Left ventricle myocardium inferior (tissue), 1 donor: ENCODE results near the gene SRSF11. TPM values are rescaled to one million over a fixed set of nuclear protein-coding genes. Genes with fewer than 3 reads are reported as not detected.
"Not testable (repeated sequence)": the region's sequence is repeated elsewhere in the genome, so short reads cannot be mapped to it uniquely, and the experiment has no call there.

Experiments used
- DNase-seq: peaks from one replicate; pipeline ENCODE4 v3.0.0-alpha.2; 2020
- H3K27ac ChIP-seq: fragments of 200-600 bp; replicated peaks from 2 replicates; pipeline ENCODE4 v1.8.0; 2021
- H3K27me3 ChIP-seq: fragments of 200-600 bp; 2 replicates; pipeline ENCODE4 v1.8.0; 2021; ENCODE audit warnings: low read depth
- H3K36me3 ChIP-seq: fragments of 200-600 bp; 2 replicates; pipeline ENCODE4 v1.8.0; 2021
- H3K4me1 ChIP-seq: fragments of 200-600 bp; 2 replicates; pipeline ENCODE4 v1.8.0; 2021
- H3K4me3 ChIP-seq: fragments of 200-600 bp; 2 replicates; pipeline ENCODE4 v1.8.0; 2021; ENCODE audit warnings: mild to moderate bottlenecking, moderate library complexity
- H3K9me3 ChIP-seq: fragments of 200-600 bp; replicated peaks from 2 replicates; pipeline ENCODE4 v1.8.0; 2021
- intact Hi-C: fragments of 100-400 bp; cut with micrococcal nuclease; formaldehyde crosslinking; loops from one replicate; pipeline ENCODE4 v1.11.0; 2022
- long read RNA-seq: library from polyadenylated mRNA; unstranded; transcript quantifications from one replicate; pipeline ENCODE4 v2.0.0, GENCODE V29; 2021
- total RNA-seq: library from RNA; stranded (reverse); fragmentation: NEBNext Ultra II Directional; extraction: Animal tissue kit (Norgen Biotek cat#: 25700); gene quantifications from one replicate; pipeline ENCODE4 v1.2.1, GENCODE V29; 2021
- TF ChIP-seq, protein P1 (sequence below): fragments of 200-600 bp; IDR thresholded peaks from 2 replicates; pipeline ENCODE4 v1.8.0; 2021; ENCODE audit warnings: antibody characterized with exemption, mild to moderate bottlenecking, borderline replicate concordance
- donor health status: DM: no; HTN: yes; CAD: no; lungs with severe emphysema.

The SRSF11 gene, protein sequence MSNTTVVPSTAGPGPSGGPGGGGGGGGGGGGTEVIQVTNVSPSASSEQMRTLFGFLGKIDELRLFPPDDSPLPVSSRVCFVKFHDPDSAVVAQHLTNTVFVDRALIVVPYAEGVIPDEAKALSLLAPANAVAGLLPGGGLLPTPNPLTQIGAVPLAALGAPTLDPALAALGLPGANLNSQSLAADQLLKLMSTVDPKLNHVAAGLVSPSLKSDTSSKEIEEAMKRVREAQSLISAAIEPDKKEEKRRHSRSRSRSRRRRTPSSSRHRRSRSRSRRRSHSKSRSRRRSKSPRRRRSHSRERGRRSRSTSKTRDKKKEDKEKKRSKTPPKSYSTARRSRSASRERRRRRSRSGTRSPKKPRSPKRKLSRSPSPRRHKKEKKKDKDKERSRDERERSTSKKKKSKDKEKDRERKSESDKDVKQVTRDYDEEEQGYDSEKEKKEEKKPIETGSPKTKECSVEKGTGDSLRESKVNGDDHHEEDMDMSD
- total RNA-seq: 48.6 TPM
- long read RNA-seq, transcript SRSF11-203 (13 exons, 2,385 nt): major isoform, 12 of 55 reads
- long read RNA-seq, partial matches to known transcripts: 16 of 55 reads
- long read RNA-seq, other reads (novel, unspliced or antisense): 24 of 55 reads

DNA sequence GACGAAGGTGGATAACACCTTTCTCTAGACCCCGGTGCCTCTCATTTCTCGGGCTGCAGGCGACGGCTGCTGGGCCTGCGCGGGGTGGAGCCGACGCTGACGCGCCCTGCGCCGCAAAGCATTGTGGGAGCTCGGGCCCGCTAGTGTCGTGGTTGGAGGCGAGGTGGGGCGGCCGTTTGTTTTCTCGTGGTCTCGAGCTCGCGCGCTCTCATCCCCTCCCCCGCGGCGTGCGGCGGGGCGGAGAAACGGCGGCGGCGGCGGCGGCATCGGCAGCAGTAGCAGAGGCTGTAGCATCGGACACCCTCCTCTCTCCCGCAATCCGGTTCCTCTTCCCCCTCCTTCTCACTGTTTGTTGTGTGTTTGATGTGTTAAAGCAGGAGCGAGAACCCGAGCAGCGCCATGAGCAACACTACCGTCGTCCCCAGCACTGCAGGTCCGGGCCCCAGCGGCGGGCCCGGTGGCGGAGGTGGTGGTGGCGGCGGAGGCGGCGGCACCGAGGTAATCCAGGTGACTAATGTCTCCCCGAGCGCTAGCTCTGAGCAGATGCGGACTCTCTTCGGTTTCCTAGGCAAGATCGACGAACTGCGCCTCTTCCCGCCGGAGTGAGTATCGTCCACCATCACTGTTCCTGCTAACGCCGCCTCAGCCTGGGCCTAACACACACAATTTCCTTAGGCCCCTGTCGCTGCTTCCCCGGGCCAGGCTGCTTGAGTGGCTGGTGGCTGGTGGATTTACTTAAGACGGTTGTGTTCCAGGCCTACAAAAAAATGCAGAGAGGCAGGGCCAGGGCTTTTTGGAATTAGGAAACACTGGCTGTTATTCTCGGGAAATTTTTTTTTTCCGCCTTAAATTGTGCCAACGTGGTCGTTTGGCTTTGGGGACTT, at the start of gene SRSF11:
SRSF11 (plus strand) TSS at position 143 of the 884 bp plus-strand sequence; CDS start at position 400, 257 bp downstream.
- DNase-seq: peak; percentile 98
- H3K27me3 ChIP-seq: no peaks in the 10 kb centered on the region
- intact Hi-C loops: no loop called here
- H3K27ac ChIP-seq: peak within 1 kb of the TSS; percentile 95
- H3K9me3 ChIP-seq: no peaks in the 10 kb centered on the region
- H3K4me1 ChIP-seq: peaks cover 65% of the 10 kb centered on the region
- peaks cover 4% of the 10 kb centered on the region for H3K36me3 ChIP-seq
- TF ChIP-seq, protein P1, sequence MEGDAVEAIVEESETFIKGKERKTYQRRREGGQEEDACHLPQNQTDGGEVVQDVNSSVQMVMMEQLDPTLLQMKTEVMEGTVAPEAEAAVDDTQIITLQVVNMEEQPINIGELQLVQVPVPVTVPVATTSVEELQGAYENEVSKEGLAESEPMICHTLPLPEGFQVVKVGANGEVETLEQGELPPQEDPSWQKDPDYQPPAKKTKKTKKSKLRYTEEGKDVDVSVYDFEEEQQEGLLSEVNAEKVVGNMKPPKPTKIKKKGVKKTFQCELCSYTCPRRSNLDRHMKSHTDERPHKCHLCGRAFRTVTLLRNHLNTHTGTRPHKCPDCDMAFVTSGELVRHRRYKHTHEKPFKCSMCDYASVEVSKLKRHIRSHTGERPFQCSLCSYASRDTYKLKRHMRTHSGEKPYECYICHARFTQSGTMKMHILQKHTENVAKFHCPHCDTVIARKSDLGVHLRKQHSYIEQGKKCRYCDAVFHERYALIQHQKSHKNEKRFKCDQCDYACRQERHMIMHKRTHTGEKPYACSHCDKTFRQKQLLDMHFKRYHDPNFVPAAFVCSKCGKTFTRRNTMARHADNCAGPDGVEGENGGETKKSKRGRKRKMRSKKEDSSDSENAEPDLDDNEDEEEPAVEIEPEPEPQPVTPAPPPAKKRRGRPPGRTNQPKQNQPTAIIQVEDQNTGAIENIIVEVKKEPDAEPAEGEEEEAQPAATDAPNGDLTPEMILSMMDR: peak; percentile 34
- peak within 1 kb of the TSS; percentile 84 for H3K4me3 ChIP-seq

- Histone ChIP-seq H3K4me3 (no peak overlapping the region), H3K27ac (no peak overlapping the region), H3K9me3 (no peaks in the 10 kb centered on the region), H3K36me3 (peaks cover 25% of the 10 kb centered on the region), H3K27me3 (no peaks in the 10 kb centered on the region), H3K4me1 (peaks cover 11% of the 10 kb centered on the region)
- intact Hi-C loops: no loop called here
- TF ChIP-seq, protein P1: no peak
- no peak for DNase-seq
Observed at GRCh38 chr1:70171512-70171911, 49.7 kb upstream of the SRSF11 start.

DNA sequence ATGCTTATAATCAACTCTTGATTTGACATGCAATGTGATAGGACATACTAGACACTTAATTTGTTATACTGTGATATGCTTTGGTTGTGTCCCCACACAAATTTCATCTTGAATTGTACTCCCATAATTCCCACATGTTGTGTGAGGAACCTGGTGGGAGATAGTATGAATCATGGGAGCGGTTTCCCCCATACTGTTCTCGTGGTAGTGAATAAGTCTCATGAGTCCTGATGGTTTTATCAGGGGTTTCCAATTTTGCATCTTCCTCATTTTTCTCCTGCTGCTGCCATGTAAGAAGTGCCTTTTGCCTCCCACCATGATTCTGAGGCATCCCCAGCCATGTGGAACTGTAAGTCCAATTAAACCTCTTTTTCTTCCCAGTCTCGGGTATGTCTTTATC, 36.0 kb upstream of the SRSF11 start:
- DNase-seq, H3K4me3 ChIP-seq, H3K27me3 ChIP-seq, intact Hi-C loops, H3K27ac ChIP-seq, H3K4me1 ChIP-seq, H3K9me3 ChIP-seq: not testable (repeated sequence)
- peaks cover 19% of the 10 kb centered on the region for H3K36me3 ChIP-seq

DNA sequence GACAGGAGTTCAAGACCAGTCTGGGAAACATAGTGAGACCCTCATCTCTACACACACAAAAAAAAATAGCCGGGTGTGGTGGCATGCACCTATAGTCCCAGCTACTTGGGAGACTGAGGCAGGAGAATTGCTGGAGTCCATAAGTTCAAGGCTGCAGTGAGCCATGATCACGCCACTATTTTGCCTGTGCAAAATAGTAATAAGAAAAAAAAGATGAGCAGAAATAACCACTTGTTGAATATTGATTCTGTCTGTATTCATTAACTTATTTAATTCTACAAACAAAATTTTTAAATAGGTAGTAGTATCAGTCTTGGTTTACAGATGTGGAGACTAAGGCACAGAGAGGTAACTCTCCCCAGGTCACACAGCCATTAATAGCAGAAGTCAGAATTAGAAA, 32.7 kb upstream of the SRSF11 start:
- Histone ChIP-seq H3K9me3 (peaks cover 5% of the 10 kb centered on the region), H3K27me3 (no peaks in the 10 kb centered on the region), H3K4me1 (no peaks in the 10 kb centered on the region), H3K4me3 (no peak overlapping the region), H3K36me3 (peaks cover 10% of the 10 kb centered on the region), H3K27ac (no peak overlapping the region)
- intact Hi-C loops: no loop called here
- no peak for DNase-seq
- TF ChIP-seq, protein P1: no peak

GRCh38 chr1:70190180-70190579, 31.0 kb upstream of the SRSF11 start:
- Histone ChIP-seq H3K27me3 (no peaks in the 10 kb centered on the region), H3K4me3 (no peak overlapping the region), H3K27ac (no peak overlapping the region), H3K9me3 (peaks cover 5% of the 10 kb centered on the region), H3K36me3 (no peaks in the 10 kb centered on the region), H3K4me1 (no peaks in the 10 kb centered on the region)
- no peak for DNase-seq
- intact Hi-C loops: no loop called here
- TF ChIP-seq, protein P1: no peak

DNA sequence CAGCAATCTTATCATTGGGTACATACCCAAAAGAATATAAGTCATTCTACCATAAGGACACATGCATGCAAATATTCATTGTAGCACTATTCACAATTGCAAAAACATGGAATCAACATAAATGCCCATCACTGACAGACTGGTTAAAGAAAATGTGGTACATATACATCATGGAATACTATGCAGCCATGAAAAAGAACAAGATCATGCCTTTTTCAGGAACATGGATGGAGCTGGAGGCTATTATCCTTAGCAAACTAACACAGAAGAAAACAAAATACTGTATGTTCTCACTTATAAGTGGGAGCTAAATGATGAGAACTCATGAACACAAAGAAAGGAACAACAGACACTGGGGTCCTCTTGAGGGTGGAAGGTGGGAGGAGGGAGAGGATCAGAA, 28.7 kb upstream of the SRSF11 start:
- H3K27ac ChIP-seq, intact Hi-C loops, H3K9me3 ChIP-seq, H3K27me3 ChIP-seq, H3K36me3 ChIP-seq, H3K4me1 ChIP-seq, DNase-seq, H3K4me3 ChIP-seq: not testable (repeated sequence)
